ENCODE measurements around the gene OR51B2.

DNA sequence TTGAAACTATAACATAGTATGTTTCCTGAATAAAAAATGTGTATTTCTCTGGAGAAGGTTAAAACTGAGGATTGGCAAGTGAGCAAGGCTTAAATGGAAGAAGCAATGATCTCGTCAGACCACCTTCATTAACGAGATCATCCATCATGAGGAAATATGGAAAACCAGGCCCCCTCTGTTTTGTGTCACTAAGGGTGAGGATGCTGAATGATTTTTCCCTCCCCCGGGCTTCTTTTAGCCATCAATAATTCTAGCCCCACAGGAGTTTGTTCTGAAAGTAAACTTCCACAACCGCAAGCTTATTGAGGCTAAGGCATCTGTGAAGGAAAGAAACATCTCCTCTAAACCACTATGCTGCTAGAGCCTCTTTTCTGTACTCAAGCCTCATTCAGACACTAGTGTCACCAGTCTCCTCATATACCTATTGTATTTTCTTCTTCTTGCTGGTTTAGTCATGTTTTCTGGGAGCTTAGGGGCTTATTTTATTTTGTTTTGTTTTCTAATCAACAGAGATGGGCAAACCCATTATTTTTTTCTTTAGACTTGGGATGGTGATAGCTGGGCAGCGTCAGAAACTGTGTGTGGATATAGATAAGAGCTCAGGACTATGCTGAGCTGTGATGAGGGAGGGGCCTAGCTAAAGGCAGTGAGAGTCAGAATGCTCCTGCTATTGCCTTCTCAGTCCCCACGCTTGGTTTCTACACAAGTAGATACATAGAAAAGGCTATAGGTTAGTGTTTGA is 48.6 kb downstream of the OR51B2 start:
- TF ChIP-seq, protein P1, sequence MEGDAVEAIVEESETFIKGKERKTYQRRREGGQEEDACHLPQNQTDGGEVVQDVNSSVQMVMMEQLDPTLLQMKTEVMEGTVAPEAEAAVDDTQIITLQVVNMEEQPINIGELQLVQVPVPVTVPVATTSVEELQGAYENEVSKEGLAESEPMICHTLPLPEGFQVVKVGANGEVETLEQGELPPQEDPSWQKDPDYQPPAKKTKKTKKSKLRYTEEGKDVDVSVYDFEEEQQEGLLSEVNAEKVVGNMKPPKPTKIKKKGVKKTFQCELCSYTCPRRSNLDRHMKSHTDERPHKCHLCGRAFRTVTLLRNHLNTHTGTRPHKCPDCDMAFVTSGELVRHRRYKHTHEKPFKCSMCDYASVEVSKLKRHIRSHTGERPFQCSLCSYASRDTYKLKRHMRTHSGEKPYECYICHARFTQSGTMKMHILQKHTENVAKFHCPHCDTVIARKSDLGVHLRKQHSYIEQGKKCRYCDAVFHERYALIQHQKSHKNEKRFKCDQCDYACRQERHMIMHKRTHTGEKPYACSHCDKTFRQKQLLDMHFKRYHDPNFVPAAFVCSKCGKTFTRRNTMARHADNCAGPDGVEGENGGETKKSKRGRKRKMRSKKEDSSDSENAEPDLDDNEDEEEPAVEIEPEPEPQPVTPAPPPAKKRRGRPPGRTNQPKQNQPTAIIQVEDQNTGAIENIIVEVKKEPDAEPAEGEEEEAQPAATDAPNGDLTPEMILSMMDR (IDR thresholded peaks at IDR 0.05; ENCODE audit: low read length) = no peak
- TF ChIP-seq EZH2 (optimal IDR thresholded peaks at IDR 0.05; ENCODE audit: low read depth, low read length) (no peak), EZH2phosphoT487 (IDR thresholded peaks at IDR 0.05; ENCODE audit: low read length) (no peak)

Measured in MM.1S (cell line).